Mesothelial cell of epicardium (in vitro differentiated cells): ENCODE measurements around the gene GHR. TPM values are rescaled to one million over a fixed set of nuclear protein-coding genes. Genes with fewer than 3 reads are reported as not detected.

Source experiments
- DNase-seq, 2 experiments: peaks; one replicate each; pipeline ENCODE4 v3.0.0; 2021; ENCODE audit warnings: low spot score in 2 of 2; ENCODE audit not compliant: unreplicated experiment in 2 of 2
- H3K27ac Mint-ChIP-seq: 2 replicates; pipeline ENCODE4 v1.8.0; 2021; ENCODE audit warnings: mixed read lengths
- H3K27me3 Mint-ChIP-seq: 2 replicates; pipeline ENCODE4 v1.8.0; 2021; ENCODE audit warnings: low read depth, mixed read lengths
- H3K36me3 Mint-ChIP-seq: 2 replicates; pipeline ENCODE4 v1.8.0; 2021; ENCODE audit warnings: mixed read lengths
- H3K4me1 Mint-ChIP-seq: 2 replicates; pipeline ENCODE4 v1.8.0; 2021; ENCODE audit warnings: mixed read lengths
- H3K4me3 Mint-ChIP-seq: 2 replicates; pipeline ENCODE4 v1.8.0; 2021; ENCODE audit warnings: mild to moderate bottlenecking, moderate library complexity, mixed read lengths
- H3K9me3 Mint-ChIP-seq: 2 replicates; pipeline ENCODE4 v1.8.0; 2021; ENCODE audit warnings: mixed read lengths
- total RNA-seq: library from RNA; stranded (reverse); gene quantifications from 3 replicates; pipeline ENCODE4 v1.2.1, GENCODE V29; 2021
- TF ChIP-seq, protein P1 (sequence below): fragments of 200-600 bp; sonication (generic); IDR thresholded peaks from one replicate; pipeline ENCODE4 v1.5.0; 2021; ENCODE audit warnings: antibody characterized with exemption; ENCODE audit not compliant: unreplicated experiment

Gene GHR
- total RNA-seq, 1 donor from 2014 or later, result 7.9 TPM

DNA sequence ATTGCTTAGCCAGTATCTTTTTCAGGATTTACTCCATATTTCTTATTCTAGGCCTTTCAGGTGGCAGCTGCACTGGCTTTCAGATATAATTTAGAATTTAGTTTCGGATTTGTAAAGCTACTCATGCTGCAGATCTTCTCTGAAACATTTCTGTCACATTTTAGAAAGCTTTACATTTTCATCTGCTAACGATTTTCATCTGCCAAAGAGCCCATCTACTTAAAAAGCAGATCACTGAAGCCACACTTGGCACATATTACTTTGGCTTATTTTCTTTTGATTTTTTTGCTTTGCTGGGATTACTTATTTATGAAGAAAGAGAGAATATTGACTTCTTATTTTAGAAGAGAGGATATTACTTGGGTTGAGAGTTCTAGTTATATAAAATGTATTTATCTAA, 98.2 kb downstream of the GHR start:
- Mint-ChIP-seq H3K4me1 (no peaks in the 10 kb centered on the region), H3K4me3 (no peak overlapping the region), H3K27me3 (no peaks in the 10 kb centered on the region), H3K27ac (no peak overlapping the region), H3K9me3 (peaks cover 27% of the 10 kb centered on the region), H3K36me3 (no peaks in the 10 kb centered on the region)
- DNase-seq, result no peak
- TF ChIP-seq, protein P1, sequence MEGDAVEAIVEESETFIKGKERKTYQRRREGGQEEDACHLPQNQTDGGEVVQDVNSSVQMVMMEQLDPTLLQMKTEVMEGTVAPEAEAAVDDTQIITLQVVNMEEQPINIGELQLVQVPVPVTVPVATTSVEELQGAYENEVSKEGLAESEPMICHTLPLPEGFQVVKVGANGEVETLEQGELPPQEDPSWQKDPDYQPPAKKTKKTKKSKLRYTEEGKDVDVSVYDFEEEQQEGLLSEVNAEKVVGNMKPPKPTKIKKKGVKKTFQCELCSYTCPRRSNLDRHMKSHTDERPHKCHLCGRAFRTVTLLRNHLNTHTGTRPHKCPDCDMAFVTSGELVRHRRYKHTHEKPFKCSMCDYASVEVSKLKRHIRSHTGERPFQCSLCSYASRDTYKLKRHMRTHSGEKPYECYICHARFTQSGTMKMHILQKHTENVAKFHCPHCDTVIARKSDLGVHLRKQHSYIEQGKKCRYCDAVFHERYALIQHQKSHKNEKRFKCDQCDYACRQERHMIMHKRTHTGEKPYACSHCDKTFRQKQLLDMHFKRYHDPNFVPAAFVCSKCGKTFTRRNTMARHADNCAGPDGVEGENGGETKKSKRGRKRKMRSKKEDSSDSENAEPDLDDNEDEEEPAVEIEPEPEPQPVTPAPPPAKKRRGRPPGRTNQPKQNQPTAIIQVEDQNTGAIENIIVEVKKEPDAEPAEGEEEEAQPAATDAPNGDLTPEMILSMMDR, result no peak

DNA sequence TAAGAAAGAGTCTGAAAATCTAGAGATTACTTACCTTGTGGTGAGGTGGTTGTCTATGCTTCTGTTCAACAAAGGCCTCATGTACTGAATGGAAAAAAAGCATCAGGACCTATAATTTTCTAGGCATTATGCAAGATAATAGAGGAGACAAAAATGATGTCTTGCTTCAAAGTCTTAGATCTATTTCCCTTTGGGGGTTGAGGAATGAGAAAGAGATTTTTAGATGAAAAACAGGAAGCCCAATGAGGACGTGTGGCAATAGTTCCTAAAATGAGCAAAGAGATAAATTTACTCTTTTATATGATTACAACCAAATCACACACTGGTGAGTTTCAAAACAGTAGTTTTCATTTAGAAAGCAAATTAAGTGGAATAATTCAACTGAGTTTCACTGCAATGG, 99.5 kb downstream of the GHR start:
- no peak overlapping the region for H3K27ac Mint-ChIP-seq
- H3K36me3 Mint-ChIP-seq, result peaks cover 13% of the 10 kb centered on the region
- DNase-seq, result no peak
- TF ChIP-seq, protein P1, result no peak
- no peaks in the 10 kb centered on the region for H3K4me1 Mint-ChIP-seq
- H3K4me3 Mint-ChIP-seq, result no peak overlapping the region
- peaks cover 41% of the 10 kb centered on the region for H3K9me3 Mint-ChIP-seq
- H3K27me3 Mint-ChIP-seq, result no peaks in the 10 kb centered on the region

DNA sequence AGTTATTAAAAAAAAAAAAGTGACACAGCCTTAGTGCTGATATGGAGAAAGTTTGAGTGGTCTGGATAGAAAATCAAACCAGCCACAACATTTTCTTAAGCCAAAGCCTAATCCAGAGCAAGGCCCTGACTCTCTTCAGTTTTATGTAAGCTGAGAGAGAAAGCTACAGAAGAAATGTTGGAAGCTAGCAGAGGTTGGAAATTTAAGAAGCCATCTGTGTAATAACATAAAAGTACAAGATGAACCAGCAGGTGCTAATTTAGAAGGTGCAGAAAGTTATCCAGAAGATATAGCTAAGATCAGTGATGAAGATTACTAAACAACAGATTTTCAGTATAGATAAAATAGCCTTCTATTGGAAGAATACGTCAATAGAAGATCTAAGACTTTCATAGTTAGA, 102.9 kb downstream of the GHR start:
- DNase-seq, result no peak
- Mint-ChIP-seq H3K27ac (no peak overlapping the region), H3K4me3 (no peak overlapping the region), H3K9me3 (peaks cover 50% of the 10 kb centered on the region), H3K27me3 (no peaks in the 10 kb centered on the region), H3K4me1 (no peaks in the 10 kb centered on the region), H3K36me3 (peaks cover 13% of the 10 kb centered on the region)
- TF ChIP-seq, protein P1, result no peak

DNA sequence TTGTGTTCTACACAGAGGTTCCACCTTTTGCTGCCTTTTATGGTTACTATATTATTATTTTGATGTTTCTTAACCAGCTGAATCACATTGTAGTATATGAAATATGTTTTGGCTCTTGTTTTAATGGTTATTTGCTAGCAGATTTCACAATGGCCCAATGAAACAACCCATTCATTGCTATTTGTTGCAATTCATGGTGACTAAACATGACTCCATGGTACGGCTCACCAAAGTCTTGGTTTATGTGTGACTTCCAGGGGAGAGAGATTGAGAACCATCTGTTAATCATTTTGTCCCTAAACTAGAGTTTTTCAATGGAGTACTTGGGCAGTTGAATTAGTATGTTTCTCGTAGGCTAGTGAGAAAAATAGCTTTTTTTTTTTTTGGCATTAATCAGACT, 108.4 kb downstream of the GHR start:
- DNase-seq, result no peak
- Mint-ChIP-seq H3K4me1 (no peaks in the 10 kb centered on the region), H3K27ac (no peak overlapping the region), H3K27me3 (no peaks in the 10 kb centered on the region), H3K9me3 (peaks cover 43% of the 10 kb centered on the region), H3K4me3 (no peak overlapping the region), H3K36me3 (peaks cover 11% of the 10 kb centered on the region)
- TF ChIP-seq, protein P1, result no peak

DNA sequence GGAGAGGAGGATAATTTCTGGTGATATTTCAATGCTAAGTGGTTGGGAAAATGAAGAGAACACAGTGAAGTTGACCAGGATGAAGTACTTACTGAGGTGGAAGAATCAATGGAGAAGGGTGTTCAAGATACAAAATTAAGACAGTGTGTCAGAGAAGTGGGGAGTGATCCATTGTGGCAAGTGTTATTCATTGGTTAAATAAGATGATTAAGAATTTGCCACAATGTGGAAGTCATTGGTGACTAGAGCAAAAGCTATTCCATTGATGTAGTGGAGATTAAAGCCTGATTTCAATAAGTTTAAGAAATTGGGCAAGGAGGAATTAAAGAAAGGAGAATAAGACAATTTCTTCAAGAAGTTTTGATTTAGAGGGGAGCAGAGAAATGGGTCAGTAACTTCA, 118.9 kb downstream of the GHR start:
- Mint-ChIP-seq H3K27me3 (no peaks in the 10 kb centered on the region), H3K4me3 (no peak overlapping the region), H3K9me3 (peaks cover 46% of the 10 kb centered on the region), H3K4me1 (no peaks in the 10 kb centered on the region), H3K27ac (no peak overlapping the region), H3K36me3 (peaks cover 5% of the 10 kb centered on the region)
- TF ChIP-seq, protein P1, result no peak
- DNase-seq, result no peak

DNA sequence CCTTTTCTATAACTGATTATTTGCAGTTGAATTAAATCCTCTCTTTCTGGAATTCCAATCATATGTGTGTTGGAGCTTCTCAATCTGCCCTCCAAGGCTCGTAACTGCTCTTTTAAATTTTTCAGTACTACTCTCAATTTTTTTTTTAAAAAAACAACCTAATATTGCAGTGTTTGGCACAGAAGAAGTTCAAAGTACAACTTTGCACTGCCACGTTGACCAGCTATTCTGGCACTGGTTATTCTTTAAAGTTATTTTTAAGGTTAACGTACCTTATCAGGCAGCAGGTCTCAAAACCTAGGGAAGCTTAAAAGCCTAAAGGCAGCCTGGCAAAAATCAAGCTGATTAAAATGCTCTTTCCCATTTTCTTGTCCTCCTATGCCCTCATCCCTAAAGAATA, 120.5 kb downstream of the GHR start:
- Mint-ChIP-seq H3K27me3 (no peaks in the 10 kb centered on the region), H3K27ac (no peak overlapping the region), H3K9me3 (peaks cover 29% of the 10 kb centered on the region), H3K4me3 (no peak overlapping the region), H3K4me1 (peaks cover 6% of the 10 kb centered on the region), H3K36me3 (peaks cover 5% of the 10 kb centered on the region)
- TF ChIP-seq, protein P1, result no peak
- no peak for DNase-seq
